ENCODE results near the gene POLA2.

- TF ChIP-seq ELF4 (IDR thresholded peaks at IDR 0.05): no peak
- no peak for TF ChIP-seq TARDBP (IDR thresholded peaks at IDR 0.05)
- no peak for TF ChIP-seq BHLHE40 (IDR thresholded peaks at IDR 0.05; ENCODE audit: borderline replicate concordance)
- TF ChIP-seq HDGF (IDR thresholded peaks at IDR 0.05; ENCODE audit: borderline replicate concordance): no peak
- no peak for TF ChIP-seq L3MBTL2 (conservative IDR thresholded peaks at IDR 0.05)
Measured at GRCh38 chr11:65288706-65289536, 27.2 kb downstream of the POLA2 start.
